Stomach (tissue), 9 donors: Measurements from ENCODE around the gene NR3C1. TPM values are rescaled to one million over a fixed set of nuclear protein-coding genes. Genes with fewer than 3 reads are reported as not detected.

Source experiments
- DNase-seq, 2 donors: peaks; one replicate each; pipeline versions ENCODE4 v3.0.0 to v3.0.0-alpha.2; 2013 to 2019
- H3K27ac ChIP-seq, 5 donors: fragments of 200-600 bp in 4 of 5; sonication (generic) in 4 of 5; one replicate each; pipeline ENCODE4 v1.5.1; 2013 to 2019; ENCODE audit warnings: mild to moderate bottlenecking in 1 of 5, moderate library complexity in 1 of 5
- H3K27me3 ChIP-seq, 3 donors: fragments of 200-600 bp; sonication (generic); one replicate each; pipeline ENCODE4 v1.5.1; 2017 to 2019; ENCODE audit warnings: mixed run types in 1 of 3
- H3K36me3 ChIP-seq, 4 donors: fragments of 200-600 bp; sonication (generic); 1 replicate in 3 of 4; 2 replicates in 1 of 4; pipeline ENCODE4 v1.5.1; 2016 to 2019
- H3K4me1 ChIP-seq, 4 donors: fragments of 200-600 bp; sonication (generic); one replicate each; pipeline ENCODE4 v1.5.1; 2016 to 2019
- H3K4me3 ChIP-seq, 4 donors: fragments of 200-600 bp; sonication (generic) in 3 of 4; one replicate each; pipeline ENCODE4 v1.5.1; 2016 to 2019; ENCODE audit warnings: mild to moderate bottlenecking in 1 of 4
- H3K9me3 ChIP-seq, 4 donors: fragments of 200-600 bp; sonication (generic); one replicate each; pipeline ENCODE4 v1.5.1; 2016 to 2019
- CTCF ChIP-seq, 7 experiments: fragments of 450-650 bp in 4 of 7; fragments of 200-600 bp in 3 of 7; sonication (generic) in 3 of 7; IDR thresholded peaks; one replicate each; pipeline ENCODE4 v1.5.1; 2016 to 2019; ENCODE audit warnings: antibody characterized with exemption in 7 of 7, control low read depth in 2 of 7, mild to moderate bottlenecking in 1 of 7
- EP300 ChIP-seq: sonication (generic); formaldehyde crosslinking; IDR thresholded peaks from one replicate; pipeline ENCODE4 v1.6.1; 2017; ENCODE audit warnings: antibody characterized with exemption
- POLR2A ChIP-seq, 4 donors: fragments of 450-650 bp; IDR thresholded peaks; one replicate each; pipeline ENCODE4 v1.6.1; 2016; ENCODE audit warnings: antibody characterized with exemption in 4 of 4, control low read depth in 2 of 4, mild to moderate bottlenecking in 1 of 4, moderate library complexity in 1 of 4
- POLR2AphosphoS5 ChIP-seq, 3 donors: sonication (generic); formaldehyde crosslinking; IDR thresholded peaks; one replicate each; pipeline ENCODE4 v1.6.1; 2016; ENCODE audit warnings: antibody characterized with exemption in 3 of 3
- WGBS, 5 donors: extraction: QIAGEN DNeasy Blood & Tissue Kit in 3 of 5; methylation state at CpG; one replicate each; pipeline versions ENCODE4 v1.1.5 to v1.1.7; 2013 to 2018; 5-methylcytosine and 5-hydroxymethylcytosine counted together
- intact Hi-C: fragments of 100-400 bp; cut with DNase I; formaldehyde crosslinking; loops from one replicate; pipeline ENCODE4 v1.15.1; 2023; ENCODE audit warnings: low total_unique reads
- polyA plus RNA-seq, 3 donors: library from polyadenylated mRNA; stranded (reverse); fragments of 200-250 nt; gene quantifications; one replicate each; pipeline ENCODE4 v1.2.3, GENCODE V29; 2013
- total RNA-seq, 5 donors: library from RNA; depleted of rRNA; stranded (reverse); fragments of >200 nt; gene quantifications; one replicate each; pipeline versions ENCODE4 v1.1.0 to v1.2.3, GENCODE V29; 2014 to 2016
- donor health status: healthy with polysubstance abuse.
- donor health status: Bipolar disorder and iron deficiency.
- donor health status: healthy.

NR3C1 gene
- total and polyA plus RNA-seq, 8 donors = 6.4 to 82.8 (median 15.8) TPM

- peak overlapping the region in 1 of 5 donors; percentile 0 for H3K27ac ChIP-seq
- 85 to 94% (median 89%) methylated on average over 6 of the region's 6 CpGs for WGBS, 5 donors
Measured at GRCh38 chr5:143315929-143316328, 87.6 kb downstream of the NR3C1 start.

GRCh38 chr5:143315214-143315613 is 88.3 kb downstream of the NR3C1 start:
- no peak for DNase-seq
- H3K4me1 ChIP-seq = peaks cover 32 to 85% (median 61%) of the 10 kb centered on the region in 4 donors
- intact Hi-C loops = no loop called here
- H3K9me3 ChIP-seq = no peaks in the 10 kb centered on the region
- H3K36me3 ChIP-seq = peaks cover 0 to 31% (median 25%) of the 10 kb centered on the region in 4 donors
- 87 to 92% (median 89%) methylated on average over 3 of the region's 3 CpGs for WGBS, 5 donors
- no peak overlapping the region for H3K27ac ChIP-seq
- H3K27me3 ChIP-seq = no peaks in the 10 kb centered on the region
- H3K4me3 ChIP-seq = no peak overlapping the region
- TF ChIP-seq CTCF (IDR thresholded peaks at IDR 0.05) = no peak

More at GRCh38 chr5:143315929-143316328, 87.6 kb downstream of the NR3C1 start:
- intact Hi-C loops = no loop called here
- Histone ChIP-seq H3K36me3 (peaks cover 0 to 25% (median 19%) of the 10 kb centered on the region in 4 donors), H3K4me3 (no peak overlapping the region), H3K4me1 (peaks cover 38 to 92% (median 67%) of the 10 kb centered on the region in 4 donors), H3K27me3 (no peaks in the 10 kb centered on the region), H3K9me3 (no peaks in the 10 kb centered on the region)
- no peak for TF ChIP-seq POLR2A (IDR thresholded peaks at IDR 0.05)
- no peak for TF ChIP-seq POLR2AphosphoS5 (IDR thresholded peaks at IDR 0.05)
- TF ChIP-seq EP300 = no peak
- TF ChIP-seq CTCF (IDR thresholded peaks at IDR 0.05) = no peak
- DNase-seq = no peak

GRCh38 chr5:143314659-143315058 is 88.8 kb downstream of the NR3C1 start:
- peaks cover 28 to 79% (median 58%) of the 10 kb centered on the region in 4 donors for H3K4me1 ChIP-seq
- H3K27ac ChIP-seq = no peak overlapping the region
- no peak for DNase-seq
- intact Hi-C loops = no loop called here
- TF ChIP-seq EP300 = no peak
- no peak for TF ChIP-seq POLR2AphosphoS5 (IDR thresholded peaks at IDR 0.05)
- no peak for TF ChIP-seq POLR2A (IDR thresholded peaks at IDR 0.05)
- no peak for TF ChIP-seq CTCF (IDR thresholded peaks at IDR 0.05)
- H3K9me3 ChIP-seq = no peaks in the 10 kb centered on the region
- H3K4me3 ChIP-seq = no peak overlapping the region
- H3K27me3 ChIP-seq = no peaks in the 10 kb centered on the region
- H3K36me3 ChIP-seq = peaks cover 0 to 36% (median 28%) of the 10 kb centered on the region in 4 donors

GRCh38 chr5:143314099-143314498 is 89.4 kb downstream of the NR3C1 start:
- intact Hi-C loops = no loop called here
- H3K27ac ChIP-seq = peak overlapping the region in 2 of 5 donors; percentile 7 to 23
- H3K4me1 ChIP-seq = peaks cover 22 to 73% (median 54%) of the 10 kb centered on the region in 4 donors
- TF ChIP-seq CTCF (IDR thresholded peaks at IDR 0.05) (no peak), POLR2A (IDR thresholded peaks at IDR 0.05) (no peak), EP300 (no peak), POLR2AphosphoS5 (IDR thresholded peaks at IDR 0.05) (no peak)
- no peak for DNase-seq
- no peaks in the 10 kb centered on the region for H3K27me3 ChIP-seq
- H3K36me3 ChIP-seq = peaks cover 0 to 42% (median 32%) of the 10 kb centered on the region in 4 donors
- WGBS, 5 donors = 58 to 80% (median 69%) methylated on average over 1 of the region's 1 CpG
- H3K4me3 ChIP-seq = no peak overlapping the region
- no peaks in the 10 kb centered on the region for H3K9me3 ChIP-seq
